Skin epidermis (tissue), 12 donors: ENCODE data around the gene JAK2.
"Not testable (repeated sequence)": the region's sequence is repeated elsewhere in the genome, so short reads cannot be mapped to it uniquely, and the experiment has no call there.

ENCODE experiments used
- H3K27ac ChIP-seq, 21 experiments: fragments of 200-600 bp; sonication (generic) in 11 of 21; one replicate each; pipeline ENCODE4 v1.5.0; 2020; ENCODE audit warnings: mild to moderate bottlenecking in 3 of 21, inconsistent platforms in 2 of 21, moderate library complexity in 2 of 21
- H3K4me3 ChIP-seq, 7 experiments: fragments of 200-600 bp; sonication (generic) in 2 of 7; one replicate each; pipeline ENCODE4 v1.5.0; 2020; ENCODE audit warnings: inconsistent platforms in 2 of 7, mild to moderate bottlenecking in 2 of 7, moderate library complexity in 1 of 7

The JAK2 gene

DNA sequence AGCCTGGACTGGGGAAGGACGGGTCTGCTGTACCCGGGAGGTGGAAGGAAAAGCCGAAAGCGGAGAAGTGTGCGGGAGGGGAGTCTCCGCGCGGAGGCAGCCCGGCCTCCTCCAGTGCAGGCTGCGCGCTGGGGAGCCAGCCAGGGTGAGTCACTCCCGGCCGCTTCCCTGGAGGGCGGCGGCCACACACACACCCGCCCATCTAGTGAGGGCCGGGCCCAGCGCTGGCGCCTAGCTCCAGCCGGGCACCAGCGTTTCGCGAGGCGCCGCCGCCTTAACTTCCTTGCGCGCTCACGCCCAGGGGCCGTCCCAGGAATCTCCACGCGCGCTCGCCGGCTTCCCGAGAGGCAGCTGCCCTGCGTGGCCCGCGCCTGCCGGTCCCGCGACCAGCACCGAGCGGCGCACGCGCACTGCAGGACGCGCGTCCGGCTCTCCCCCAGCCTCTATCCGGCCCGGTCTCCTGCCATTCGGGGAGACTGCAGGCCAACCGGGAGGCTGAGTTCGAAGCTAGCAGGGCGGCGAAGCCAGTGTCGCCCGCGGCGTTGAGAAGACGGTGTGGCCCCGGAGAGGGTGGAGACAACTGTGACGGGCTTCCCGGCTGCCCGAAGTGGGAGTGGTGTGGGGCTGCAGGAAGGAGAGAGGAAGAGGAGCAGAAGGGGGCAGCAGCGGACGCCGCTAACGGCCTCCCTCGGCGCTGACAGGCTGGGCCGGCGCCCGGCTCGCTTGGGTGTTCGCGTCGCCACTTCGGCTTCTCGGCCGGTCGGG is at the start of gene JAK2:
Gene JAK2 (plus strand): TSS at position 652 of the 765 bp plus-strand sequence. CDS start 36,716 bp downstream, outside the sequence.
- peak within 1 kb of the TSS; percentile 92 to 99 (median 97) for H3K27ac ChIP-seq
- H3K4me3 ChIP-seq = peak within 1 kb of the TSS; percentile 62 to 94 (median 83)

DNA sequence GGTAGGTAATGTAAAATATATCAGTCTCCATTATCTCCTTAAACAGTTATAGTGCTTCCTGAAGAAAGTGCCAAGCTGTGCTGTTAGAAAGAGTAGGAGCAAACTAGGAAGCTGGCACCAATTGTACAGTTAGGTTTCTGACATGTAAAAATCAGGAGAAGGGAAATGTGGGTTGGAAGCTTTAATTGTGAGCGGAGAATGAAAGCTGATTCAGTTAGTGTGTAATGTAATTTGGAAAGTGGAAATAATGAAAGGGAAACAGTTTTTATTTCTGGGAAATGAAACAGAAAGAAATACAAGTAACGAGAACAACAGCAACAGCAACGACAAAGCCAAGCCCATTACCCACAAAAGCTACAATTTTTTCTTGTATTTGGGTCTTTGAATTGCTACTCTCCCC is 48.8 kb upstream of the JAK2 start:
- Histone ChIP-seq H3K27ac (peak overlapping the region in 18 of 21 experiments; percentile 8 to 85 (median 46)), H3K4me3 (no peak overlapping the region)

DNA sequence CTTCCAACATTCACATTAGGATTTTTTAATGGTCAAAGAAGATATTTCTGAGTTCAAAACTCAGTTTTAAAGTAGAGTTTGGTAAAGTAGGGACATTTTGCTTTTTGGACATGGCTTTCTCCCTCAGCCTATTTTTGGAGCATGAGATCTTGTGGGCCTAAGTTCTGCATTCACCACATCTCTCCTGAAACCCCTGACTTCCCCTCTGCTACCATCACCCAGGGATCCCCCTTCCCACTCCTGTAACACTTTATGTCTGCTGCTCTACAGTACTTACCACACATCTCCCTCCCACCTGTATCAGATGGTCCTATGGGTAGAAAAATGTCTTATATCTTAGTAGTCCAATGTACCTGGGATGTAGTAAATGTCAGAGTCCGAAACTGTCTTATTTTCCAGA is 48.2 kb upstream of the JAK2 start:
- H3K4me3 ChIP-seq = no peak overlapping the region
- peak overlapping the region in 15 of 21 experiments; percentile 9 to 85 (median 56) for H3K27ac ChIP-seq

DNA sequence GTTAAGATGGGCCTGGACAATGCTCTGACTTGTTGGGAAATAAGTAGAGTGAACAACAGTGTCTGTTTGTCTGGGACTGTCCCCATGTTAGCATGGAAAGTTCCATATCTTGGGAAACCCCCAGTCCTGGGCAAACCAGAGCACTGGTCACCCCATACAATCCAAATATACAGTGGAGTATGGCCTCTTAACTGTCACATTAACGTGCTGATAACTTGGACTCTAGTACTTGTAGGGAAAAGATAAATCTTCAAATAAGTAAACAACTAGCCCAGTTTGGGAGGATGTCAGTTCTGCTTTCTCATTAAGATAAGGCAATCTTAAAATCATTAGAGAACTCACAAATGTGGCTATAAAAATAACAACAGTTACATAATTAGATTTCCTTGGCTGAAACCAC is 47.6 kb upstream of the JAK2 start:
- H3K4me3 ChIP-seq = no peak overlapping the region
- peak overlapping the region in 12 of 21 experiments; percentile 20 to 85 (median 59) for H3K27ac ChIP-seq

DNA sequence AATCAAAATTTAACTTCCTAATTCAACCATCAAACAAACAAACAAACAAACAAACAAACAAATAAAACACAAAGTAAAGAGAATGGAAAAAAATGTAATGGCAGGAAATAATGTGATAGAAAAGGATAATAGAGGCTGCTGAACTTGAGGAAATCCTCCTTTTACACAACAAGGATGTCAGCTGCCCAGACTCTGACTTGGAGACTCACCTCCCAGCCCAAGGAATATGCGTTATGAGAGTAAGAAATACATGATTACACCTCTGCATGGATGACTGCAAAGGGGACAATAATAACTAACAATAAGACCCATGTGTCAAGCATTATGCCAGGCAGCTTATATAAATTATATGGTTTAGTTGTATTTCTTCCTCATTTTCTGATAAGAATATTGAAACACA is 46.6 kb upstream of the JAK2 start:
- H3K4me3 ChIP-seq = no peak overlapping the region
- H3K27ac ChIP-seq = peak overlapping the region in 7 of 21 experiments; percentile 4 to 85 (median 35)

DNA sequence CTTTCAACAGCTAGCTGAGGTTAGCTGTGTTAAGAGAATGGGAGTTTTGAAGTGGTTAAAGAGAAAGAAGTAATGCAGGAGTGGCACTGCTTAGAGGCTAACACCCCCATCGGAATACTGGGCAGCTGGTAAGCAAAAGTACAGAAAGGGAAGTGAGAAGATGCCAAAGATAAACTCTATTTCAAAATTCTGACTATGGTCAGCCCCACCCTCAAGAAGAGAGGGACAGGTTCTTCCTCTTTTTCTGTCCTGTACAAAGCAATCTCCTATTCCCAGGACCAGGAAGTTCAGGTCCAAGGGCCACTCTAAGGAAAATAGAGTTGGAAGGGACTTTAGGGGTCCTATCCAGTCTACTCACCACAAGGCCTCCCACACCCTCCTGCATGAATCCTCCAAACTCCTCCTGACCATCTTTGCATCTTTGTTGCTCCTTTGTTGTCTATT is 45.9 kb upstream of the JAK2 start:
- Histone ChIP-seq H3K4me3 (no peak overlapping the region), H3K27ac (peak overlapping the region in 8 of 21 experiments; percentile 11 to 85 (median 34))

DNA sequence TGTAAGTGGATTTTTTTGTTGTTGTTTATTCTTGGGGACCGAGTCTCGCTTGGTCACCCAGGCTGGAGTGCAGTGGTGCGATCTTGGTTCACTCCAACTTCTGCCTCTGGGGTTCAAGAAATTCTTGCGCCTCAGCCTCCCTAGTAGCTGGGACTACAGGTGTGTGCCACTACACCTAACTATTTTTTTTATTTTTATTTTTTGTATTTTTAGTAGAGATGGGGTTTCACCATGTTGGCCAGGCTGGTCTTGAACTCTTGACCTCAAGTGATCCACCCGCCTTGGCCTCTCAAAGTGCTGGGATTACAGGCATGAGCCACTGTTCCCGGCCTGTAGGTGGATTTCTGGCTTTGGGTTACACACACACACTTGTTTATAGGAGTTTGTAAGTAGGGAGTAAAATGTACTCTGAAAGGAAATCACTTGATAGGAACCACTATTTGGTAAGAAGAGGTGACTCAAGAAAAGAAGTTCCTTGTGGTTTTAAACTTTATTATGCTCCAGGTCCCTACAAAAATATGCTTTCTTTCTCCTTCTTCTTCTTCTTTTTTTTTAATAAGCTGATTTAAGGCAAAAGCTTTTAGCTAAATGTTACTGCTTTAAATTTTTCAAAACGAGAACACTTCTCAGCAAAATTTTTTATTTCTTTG is 42.9 kb upstream of the JAK2 start:
- not testable (repeated sequence) for H3K4me3 ChIP-seq
- peak overlapping the region in 4 of 21 experiments; percentile 14 to 45 (median 28) for H3K27ac ChIP-seq

DNA sequence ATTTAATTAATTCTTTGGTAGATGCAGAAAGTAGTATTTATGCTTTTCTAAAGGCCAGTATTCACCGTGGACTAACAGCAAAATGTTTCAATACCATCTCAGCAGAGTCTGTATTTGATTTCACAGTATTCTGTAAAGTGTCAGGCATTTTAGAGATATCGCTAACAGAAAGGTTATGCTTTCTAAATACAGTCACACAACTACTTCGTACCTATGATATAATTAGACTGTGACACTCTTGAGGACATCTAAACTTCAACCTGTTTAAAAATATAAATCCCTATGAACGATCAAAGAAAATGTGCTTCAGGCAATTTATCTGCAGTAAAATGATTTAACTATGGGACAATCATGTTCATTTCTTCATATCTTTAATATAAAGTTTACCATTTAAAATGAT is 41.7 kb upstream of the JAK2 start:
- Histone ChIP-seq H3K27ac (peak overlapping the region in 1 of 21 experiments; percentile 26), H3K4me3 (no peak overlapping the region)

DNA sequence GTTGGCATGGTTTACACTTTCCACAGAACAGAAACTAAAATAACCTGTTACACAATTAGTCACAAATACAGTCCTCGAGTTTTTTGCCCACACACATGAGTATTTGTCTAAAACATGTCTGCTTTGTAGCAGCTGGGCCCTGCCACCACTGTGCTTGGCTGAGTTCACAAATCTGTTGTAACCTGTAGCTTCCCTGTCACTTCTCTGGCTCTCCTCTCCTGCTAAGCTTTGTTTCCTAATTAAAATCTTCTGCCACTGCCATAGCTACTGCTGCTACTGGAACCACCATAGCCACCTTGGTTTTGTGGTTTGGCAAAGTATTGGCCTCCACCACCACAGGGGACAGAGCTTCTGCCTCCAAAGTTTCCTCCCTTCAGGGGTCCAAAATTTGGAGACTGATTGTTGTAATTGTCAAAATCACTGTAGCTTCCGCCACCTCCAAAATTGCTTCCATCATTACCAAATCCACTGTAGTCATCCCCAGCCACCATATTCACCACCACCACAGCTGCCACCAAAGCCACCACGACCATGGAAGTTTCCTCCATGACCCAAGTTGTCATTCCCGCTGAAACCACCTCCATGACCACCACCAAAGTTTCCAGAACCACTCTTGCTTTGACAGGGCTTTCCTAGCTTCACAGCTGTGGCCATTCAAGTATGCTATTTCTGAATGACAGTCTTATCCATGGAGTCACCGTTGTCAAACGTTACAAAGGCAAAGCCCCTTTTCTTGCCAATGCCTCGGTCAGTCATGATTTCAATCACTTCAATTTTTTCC is 40.5 kb upstream of the JAK2 start:
- not testable (repeated sequence) for H3K4me3 ChIP-seq
- peak overlapping the region in 6 of 21 experiments; percentile 8 to 61 (median 35) for H3K27ac ChIP-seq

DNA sequence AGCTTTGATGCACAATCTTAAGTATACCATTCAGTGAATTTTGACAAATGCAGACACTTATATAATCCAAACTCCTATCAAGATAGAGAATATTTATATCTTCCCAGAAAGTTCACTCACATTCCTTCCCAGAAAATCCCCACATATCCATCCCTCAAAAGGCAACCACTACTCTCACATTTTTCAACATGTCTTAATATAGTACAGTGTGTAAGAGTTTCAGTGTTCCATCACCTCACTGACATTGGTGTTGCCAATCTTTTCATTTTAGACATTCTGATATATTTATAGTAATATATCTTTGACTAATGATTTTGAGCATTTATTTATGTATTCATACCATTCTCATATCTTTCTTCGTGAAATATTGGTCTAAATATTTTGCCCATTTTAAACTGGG is 38.1 kb upstream of the JAK2 start:
- H3K4me3 ChIP-seq = no peak overlapping the region
- no peak overlapping the region for H3K27ac ChIP-seq

DNA sequence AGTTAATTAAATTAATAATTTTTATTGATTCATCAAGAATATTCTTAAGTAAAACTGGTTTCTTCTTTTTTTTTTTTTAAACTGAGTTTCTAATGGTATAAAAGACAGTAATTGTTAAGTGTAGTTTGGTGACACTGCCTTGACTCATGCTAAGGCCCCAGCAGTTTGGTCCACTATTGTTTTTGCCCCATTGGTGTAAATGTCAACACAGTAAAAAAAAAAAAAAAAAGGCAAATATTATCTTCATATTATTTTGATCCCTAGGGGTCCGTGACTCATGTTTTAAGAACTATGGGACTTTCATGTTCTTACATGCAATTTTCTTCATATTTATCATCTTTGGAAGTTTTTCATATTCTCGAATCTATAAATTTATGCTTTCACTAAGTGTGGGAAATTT is 29.2 kb upstream of the JAK2 start:
- Histone ChIP-seq H3K4me3 (no peak overlapping the region), H3K27ac (no peak overlapping the region)

DNA sequence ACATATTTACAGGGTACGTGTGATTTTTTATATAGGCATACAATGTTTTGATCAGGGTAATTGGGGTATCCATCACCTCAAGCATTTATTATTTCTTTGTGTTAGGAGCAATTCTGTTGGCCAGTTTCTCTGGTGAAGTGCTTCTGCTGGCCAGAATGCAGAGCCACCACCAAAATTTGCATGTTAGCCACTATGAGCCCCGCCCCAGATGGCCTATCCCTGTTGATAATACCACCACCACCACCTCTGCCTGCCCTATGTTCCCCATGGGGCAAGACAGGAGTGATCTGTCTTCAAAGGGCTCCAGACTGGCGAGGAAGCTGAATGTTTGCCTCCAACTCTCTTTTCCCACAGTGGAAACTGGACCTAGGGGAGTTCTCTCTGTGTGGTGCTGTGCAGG is 26.0 kb upstream of the JAK2 start:
- H3K27ac ChIP-seq = peak overlapping the region in 1 of 21 experiments; percentile 1
- H3K4me3 ChIP-seq = no peak overlapping the region

DNA sequence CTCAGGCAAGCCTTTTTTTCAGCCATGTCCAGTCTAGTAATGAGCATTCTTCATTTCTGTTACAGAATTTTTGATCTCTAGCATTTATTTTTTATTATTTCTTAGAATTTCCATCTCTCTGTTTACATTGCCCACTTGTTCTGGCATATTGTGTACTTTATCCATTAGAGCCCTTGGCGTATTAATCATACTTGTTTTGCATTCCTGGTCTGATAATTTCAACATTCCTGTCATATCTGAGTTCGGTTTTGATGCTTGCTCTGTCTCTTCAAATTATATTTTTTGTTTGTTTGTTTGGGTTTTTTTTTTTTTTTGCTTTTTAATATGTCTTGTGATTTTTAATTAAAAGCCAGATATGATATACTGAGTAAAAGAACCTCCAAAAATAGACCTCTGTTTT is 23.0 kb upstream of the JAK2 start:
- Histone ChIP-seq H3K4me3 (no peak overlapping the region), H3K27ac (no peak overlapping the region)

DNA sequence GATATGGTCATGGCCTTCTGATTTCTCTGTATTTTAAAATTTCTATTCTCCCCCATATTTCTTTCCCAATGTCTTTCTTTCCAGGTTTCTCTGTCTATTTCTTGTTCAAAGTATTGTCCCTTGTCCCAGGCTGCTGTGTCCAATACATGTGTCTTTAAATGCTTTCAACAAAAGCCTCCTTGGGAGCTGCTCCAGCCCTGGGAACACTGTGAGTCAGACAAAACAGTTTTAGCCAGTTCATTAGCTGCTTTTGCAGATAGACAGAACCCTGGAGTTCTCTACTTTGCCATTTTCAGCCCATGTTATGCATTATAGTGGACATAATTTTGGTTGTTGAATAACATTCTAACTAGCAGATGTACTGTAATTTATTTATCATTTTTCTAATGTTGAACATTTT is 20.5 kb upstream of the JAK2 start:
- Histone ChIP-seq H3K27ac (no peak overlapping the region), H3K4me3 (no peak overlapping the region)

DNA sequence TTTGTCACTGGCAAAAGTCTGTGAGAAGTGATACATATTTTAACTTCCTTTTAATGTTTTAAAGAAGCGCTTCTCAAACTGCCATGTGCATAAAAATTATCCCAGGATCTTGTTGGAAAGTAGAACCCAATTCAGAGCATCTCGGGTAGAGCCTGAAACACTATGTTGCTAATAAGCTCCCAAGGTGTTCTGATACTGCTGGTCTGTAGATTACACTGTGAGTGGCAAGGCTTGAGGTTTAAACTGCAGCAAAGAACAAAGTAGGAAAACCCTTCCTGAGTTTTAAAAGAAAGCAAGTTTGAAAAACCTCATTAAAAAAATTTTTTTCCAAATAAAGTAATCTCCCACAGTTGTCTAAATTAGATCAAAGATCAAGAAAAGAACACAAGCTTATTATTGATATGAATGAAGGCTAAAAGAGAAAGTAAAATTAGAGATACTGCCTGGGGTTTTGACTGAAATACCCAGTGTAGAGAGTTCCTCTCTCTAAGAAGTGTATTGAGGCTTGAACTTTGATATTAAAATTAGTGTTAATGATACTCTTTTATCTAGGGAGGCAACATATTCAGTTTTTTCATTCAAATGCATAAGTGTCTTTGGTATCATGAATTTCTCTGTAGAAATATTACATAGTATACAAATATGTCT is 19.8 kb upstream of the JAK2 start:
- H3K27ac ChIP-seq = no peak overlapping the region
- no peak overlapping the region for H3K4me3 ChIP-seq

DNA sequence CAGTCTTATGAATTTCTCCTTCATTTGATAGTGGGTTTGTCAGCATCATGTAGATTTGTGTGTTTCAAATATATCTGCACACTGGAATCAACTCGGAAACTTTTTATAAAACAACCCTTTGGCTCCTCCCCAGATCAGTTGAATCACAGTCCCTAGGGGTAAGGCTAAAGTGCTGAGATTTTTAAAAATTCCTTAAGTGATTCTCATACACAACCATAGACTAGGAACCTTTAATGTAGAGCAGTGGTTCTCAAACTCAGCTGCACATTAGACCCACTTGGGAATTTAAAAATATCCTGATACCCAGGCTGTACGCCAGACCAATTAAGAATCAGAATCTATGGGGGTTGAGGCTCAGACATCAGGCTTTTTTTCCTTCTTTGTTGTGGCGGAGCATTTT is 17.5 kb upstream of the JAK2 start:
- no peak overlapping the region for H3K4me3 ChIP-seq
- no peak overlapping the region for H3K27ac ChIP-seq

DNA sequence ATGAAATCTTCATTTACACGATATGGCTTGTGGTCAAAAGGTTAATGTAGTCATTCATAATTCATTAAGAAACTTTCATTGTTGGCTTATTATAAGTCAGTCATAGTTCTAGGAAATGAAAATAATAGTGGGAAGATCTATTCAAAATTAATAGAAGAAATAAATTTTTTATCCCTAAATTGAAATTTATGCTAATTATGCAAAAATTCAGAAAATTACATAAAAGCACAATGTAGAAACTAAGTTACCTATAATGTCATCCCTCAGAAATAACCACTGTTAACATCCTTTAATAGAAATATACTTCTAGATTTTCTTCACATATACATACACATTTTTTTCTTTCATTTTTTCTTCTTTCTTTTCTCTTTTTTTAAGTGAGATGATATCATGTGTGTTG is 15.9 kb upstream of the JAK2 start:
- Histone ChIP-seq H3K4me3 (no peak overlapping the region), H3K27ac (no peak overlapping the region)

DNA sequence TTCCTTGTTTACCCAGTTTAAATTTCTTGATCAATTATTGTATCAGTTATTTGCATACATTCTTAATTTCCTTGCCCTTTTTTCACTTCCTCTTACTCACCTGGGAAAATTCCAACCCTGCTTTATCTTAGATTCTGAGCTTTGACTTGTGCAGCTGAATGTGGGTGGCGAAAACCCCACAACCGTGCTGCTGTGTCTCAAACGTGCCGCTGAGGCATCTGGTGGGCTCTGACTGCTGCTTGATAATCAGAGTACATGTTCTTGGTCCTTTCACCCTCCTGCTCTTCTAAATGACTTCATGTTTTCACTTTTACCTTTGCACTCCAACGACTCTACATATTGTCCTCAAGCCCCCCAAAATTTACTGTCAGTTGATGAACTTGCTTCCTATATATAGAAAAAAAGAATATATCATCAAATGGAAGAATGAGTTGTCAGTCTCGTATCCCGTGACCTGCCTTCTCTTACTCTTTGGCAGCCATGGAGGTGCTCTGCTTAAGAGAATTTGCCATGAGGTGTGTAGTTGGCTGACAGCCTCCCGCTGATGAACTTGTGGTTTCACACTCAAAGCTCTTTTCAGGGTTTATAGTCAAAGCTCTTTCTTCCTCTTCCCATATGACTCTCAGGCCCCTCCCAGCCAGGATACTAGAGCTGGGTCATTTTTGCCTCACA is 14.0 kb upstream of the JAK2 start:
- Histone ChIP-seq H3K27ac (peak overlapping the region in 1 of 21 experiments; percentile 27), H3K4me3 (no peak overlapping the region)

DNA sequence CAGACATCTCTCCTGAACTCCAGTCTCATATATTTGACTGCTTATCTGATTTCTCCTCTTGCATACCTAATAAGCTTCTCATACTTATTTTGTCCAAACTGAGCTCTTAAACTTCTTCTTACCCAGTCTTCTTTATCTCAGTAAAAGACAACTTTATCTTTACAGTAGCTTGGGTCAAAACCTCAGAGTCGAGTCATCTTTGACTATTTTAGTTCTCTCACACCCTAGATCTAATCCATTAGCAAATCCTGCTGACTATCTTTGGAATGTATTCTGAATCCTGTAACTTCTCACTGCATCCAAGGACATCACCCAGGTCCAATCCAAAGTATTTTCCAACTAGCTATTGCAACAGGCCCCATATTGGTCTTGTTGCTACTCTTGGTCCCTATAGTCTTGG is 11.8 kb upstream of the JAK2 start:
- H3K4me3 ChIP-seq = no peak overlapping the region

More for the DNA sequence above, 11.8 kb upstream of the JAK2 start:
- H3K27ac ChIP-seq = no peak overlapping the region
